HEK293 (cell line): Measurements from ENCODE around the gene COL19A1.

Source experiments
- HOXA7 ChIP-seq: sonication (generic); formaldehyde crosslinking; IDR thresholded peaks from 2 replicates; pipeline ENCODE4 v1.8.1; 2022; ENCODE audit warnings: missing genetic modification reagents, borderline replicate concordance
- KLF16 ChIP-seq: fragments of 450-650 bp; formaldehyde crosslinking; IDR thresholded peaks from 2 replicates; pipeline ENCODE4 v1.5.1; 2017; ENCODE audit warnings: missing biosample characterization, missing genetic modification characterization
- OSR2 ChIP-seq: fragments of 450-650 bp; formaldehyde crosslinking; IDR thresholded peaks from 2 replicates; pipeline ENCODE4 v1.5.1; 2016; ENCODE audit warnings: missing biosample characterization, missing genetic modification characterization
- TCF7L2 ChIP-seq: IDR thresholded peaks from 2 replicates; pipeline ENCODE4 v1.6.1; 2011; ENCODE audit warnings: low read depth, mild to moderate bottlenecking, inconsistent platforms, low read length, moderate library complexity, borderline replicate concordance
- TRIM28 ChIP-seq: IDR thresholded peaks from 2 replicates; pipeline ENCODE4 v1.6.1; 2011; ENCODE audit warnings: low read length, control low read depth, borderline replicate concordance
- ZNF292 ChIP-seq: fragments of 450-650 bp; formaldehyde crosslinking; IDR thresholded peaks from 2 replicates; pipeline ENCODE4 v1.5.1; 2016; ENCODE audit warnings: low read depth, missing biosample characterization, missing genetic modification characterization, borderline replicate concordance
- ZNF510 ChIP-seq: fragments of 450-650 bp; formaldehyde crosslinking; IDR thresholded peaks from 2 replicates; pipeline ENCODE4 v1.5.1; 2018; ENCODE audit warnings: mild to moderate bottlenecking, missing genetic modification characterization, missing biosample characterization; ENCODE audit not compliant: insufficient replicate concordance
- TF ChIP-seq, protein P1 (sequence below): fragments of 450-650 bp; formaldehyde crosslinking; IDR thresholded peaks from 2 replicates; pipeline ENCODE4 v1.5.1; 2016; ENCODE audit warnings: missing biosample characterization, missing genetic modification characterization
- TF ChIP-seq, protein P2 (sequence below): fragments of 450-650 bp; formaldehyde crosslinking; IDR thresholded peaks from 2 replicates; pipeline ENCODE4 v1.5.1; 2016; ENCODE audit warnings: missing biosample characterization, missing genetic modification characterization, low read depth

- TF ChIP-seq ZNF510 (tag by site-specific recombination) (no peak), TRIM28 (no peak), HOXA7 (no peak), KLF16 (no peak), OSR2 (tag by site-specific recombination) (no peak), ZNF292 (tag by site-specific recombination) (no peak), TCF7L2 (no peak)
- TF ChIP-seq, protein P1, sequence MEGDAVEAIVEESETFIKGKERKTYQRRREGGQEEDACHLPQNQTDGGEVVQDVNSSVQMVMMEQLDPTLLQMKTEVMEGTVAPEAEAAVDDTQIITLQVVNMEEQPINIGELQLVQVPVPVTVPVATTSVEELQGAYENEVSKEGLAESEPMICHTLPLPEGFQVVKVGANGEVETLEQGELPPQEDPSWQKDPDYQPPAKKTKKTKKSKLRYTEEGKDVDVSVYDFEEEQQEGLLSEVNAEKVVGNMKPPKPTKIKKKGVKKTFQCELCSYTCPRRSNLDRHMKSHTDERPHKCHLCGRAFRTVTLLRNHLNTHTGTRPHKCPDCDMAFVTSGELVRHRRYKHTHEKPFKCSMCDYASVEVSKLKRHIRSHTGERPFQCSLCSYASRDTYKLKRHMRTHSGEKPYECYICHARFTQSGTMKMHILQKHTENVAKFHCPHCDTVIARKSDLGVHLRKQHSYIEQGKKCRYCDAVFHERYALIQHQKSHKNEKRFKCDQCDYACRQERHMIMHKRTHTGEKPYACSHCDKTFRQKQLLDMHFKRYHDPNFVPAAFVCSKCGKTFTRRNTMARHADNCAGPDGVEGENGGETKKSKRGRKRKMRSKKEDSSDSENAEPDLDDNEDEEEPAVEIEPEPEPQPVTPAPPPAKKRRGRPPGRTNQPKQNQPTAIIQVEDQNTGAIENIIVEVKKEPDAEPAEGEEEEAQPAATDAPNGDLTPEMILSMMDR (tag by site-specific recombination): no peak
- TF ChIP-seq, protein P2, sequence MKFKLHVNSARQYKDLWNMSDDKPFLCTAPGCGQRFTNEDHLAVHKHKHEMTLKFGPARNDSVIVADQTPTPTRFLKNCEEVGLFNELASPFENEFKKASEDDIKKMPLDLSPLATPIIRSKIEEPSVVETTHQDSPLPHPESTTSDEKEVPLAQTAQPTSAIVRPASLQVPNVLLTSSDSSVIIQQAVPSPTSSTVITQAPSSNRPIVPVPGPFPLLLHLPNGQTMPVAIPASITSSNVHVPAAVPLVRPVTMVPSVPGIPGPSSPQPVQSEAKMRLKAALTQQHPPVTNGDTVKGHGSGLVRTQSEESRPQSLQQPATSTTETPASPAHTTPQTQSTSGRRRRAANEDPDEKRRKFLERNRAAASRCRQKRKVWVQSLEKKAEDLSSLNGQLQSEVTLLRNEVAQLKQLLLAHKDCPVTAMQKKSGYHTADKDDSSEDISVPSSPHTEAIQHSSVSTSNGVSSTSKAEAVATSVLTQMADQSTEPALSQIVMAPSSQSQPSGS (tag by site-specific recombination): no peak
Measured at GRCh38 chr6:70082830-70083229, 216.5 kb downstream of the COL19A1 start.
